HG02973 (cell line): ENCODE results near the gene HOOK1.
A peak's percentile ranks its signal among the peaks of the same experiment; 100 is the strongest.

ENCODE experiments used
- ATAC-seq: cut with Tn5 transposase; IDR thresholded peaks from one replicate; pipeline ENCODE4 v1.9.1; 2021; ENCODE audit warnings: moderate library complexity; ENCODE audit not compliant: unreplicated experiment

The HOOK1 gene

GRCh38 chr1:59814901-59815825, at the start of gene HOOK1:
Gene HOOK1 (plus strand): TSS chr1:59814949. CDS start chr1:59815118, 169 bp downstream.
- peak; percentile 30 for ATAC-seq

- ATAC-seq, result no peak
Observed at GRCh38 chr1:59765011-59765730, 49.6 kb upstream of the HOOK1 start.

GRCh38 chr1:59766227-59766855, 48.4 kb upstream of the HOOK1 start:
- no peak for ATAC-seq

- no peak for ATAC-seq
Observed at GRCh38 chr1:59767119-59767518, 47.6 kb upstream of the HOOK1 start.

- ATAC-seq, result no peak
Observed at GRCh38 chr1:59768792-59769735, 45.7 kb upstream of the HOOK1 start.

DNA sequence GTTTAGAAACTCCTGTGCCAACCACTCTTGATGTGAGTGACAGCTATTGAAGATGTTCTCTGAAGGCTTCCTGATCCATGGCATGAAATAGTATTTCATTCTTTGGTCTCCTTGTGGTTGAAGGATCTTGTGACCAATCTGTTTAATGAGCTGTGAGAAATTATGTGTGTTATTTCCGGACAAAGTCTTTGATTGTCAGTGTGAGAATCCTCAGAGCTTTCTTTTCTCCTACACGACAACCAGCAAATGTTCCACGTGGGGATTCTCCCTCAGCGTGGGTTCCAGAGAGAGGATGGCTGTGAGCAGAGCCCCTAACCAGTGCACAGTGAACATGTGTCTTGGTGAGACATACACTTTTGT, 45.0 kb upstream of the HOOK1 start:
- ATAC-seq, result no peak

DNA sequence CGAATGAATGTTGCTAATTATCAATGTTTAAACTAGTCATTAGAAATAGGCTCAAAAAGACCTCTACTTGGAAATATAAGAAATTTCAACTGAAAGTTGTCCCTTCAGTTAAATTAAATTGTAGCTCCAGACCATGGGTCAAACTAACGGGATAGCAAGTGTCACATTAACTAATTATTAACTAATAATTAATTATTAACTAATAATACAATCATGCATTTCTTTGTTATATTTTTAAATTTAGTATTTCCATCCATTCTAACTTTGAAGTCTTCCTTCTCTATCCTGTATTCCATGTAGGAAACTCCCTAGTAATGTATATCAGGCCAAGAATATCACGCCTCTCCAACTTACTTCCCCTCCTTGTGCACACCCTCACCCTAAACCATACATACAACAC, 43.4 kb upstream of the HOOK1 start:
- no peak for ATAC-seq

DNA sequence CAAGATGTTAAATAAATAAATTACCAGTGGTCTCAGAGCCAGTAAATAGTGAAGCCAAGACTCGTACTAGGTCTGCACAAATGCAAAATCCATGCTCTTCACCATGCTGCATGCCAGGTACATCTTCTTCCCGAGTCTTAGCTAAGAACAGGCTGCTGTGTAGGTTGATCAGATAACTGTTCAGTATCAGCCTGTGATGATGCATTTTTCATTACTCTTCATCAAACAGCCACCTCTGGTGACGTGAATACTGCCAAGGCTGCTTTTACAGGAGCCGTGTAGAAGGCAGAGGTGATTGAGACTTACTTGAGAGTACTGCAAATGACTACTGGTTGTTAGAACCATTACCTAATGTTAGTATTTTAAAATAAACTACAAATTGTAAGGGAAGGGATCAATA, 39.3 kb upstream of the HOOK1 start:
- no peak for ATAC-seq

GRCh38 chr1:59776960-59777852, 37.5 kb upstream of the HOOK1 start:
- ATAC-seq, result no peak

- ATAC-seq, result no peak
Observed at GRCh38 chr1:59779949-59780348, 34.8 kb upstream of the HOOK1 start.

DNA sequence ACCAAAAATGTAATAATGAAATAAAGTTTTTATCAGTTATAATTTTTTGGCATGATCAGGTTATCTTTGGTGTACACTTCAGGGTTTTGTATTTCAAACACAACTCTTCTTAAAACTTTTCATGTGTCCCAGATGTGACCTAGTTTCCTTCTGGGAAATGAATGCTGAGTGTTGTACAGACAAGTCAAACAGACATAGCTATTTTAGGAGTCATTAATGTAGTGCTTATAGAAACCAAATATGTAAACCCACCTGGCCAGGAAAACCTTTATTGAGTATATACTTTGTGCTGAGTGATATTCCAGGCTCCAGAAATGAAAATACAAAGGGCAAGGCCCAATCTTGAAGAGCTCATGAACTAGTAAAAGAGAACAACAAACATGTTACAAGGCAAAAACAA, 25.9 kb upstream of the HOOK1 start:
- no peak for ATAC-seq

DNA sequence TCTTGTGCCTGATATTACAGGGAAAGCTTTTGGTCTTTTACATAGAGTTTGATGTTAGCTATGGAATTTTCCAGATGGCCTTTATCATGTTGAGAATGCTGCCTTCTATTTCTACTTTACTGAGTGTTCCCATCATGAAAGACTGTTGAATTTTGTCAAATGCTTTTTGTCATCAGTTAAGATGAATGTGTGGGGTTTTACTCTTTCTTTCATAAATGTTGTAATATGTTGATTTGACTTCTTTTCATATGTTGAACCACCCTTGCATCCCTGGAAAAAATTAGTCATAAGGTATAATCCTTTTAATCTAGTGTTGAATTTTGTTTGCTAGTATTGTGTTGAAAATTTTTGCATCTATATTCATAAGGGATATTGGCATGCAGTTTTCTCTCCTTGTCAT, 16.1 kb upstream of the HOOK1 start:
- no peak for ATAC-seq

DNA sequence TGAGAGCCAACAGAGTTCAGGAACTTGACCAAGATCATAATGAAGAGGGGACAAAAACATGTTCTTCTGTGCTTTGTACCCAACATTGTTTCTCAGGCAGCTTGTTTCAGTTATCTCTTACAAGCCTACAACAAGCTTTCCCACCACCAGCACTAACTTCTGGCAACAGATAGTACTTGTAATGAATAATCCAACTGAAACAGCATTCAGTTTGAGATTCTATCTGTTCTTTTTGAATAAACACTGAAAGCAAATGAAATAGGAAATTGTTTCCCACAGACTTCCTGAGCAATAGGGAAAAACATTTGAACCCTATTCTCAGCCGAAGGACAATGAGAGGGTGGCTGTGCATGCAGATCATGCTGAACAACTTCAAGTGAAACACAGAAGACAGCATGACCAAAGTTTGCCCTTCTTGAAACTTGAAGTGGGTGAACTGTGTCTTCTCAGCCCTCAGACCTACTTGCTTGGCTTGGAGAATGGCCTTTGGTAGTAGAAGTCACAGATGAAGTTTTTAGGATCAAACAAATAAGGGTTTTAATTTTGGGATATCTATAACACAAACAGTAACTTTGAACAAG, 11.2 kb upstream of the HOOK1 start:
- ATAC-seq, result no peak

DNA sequence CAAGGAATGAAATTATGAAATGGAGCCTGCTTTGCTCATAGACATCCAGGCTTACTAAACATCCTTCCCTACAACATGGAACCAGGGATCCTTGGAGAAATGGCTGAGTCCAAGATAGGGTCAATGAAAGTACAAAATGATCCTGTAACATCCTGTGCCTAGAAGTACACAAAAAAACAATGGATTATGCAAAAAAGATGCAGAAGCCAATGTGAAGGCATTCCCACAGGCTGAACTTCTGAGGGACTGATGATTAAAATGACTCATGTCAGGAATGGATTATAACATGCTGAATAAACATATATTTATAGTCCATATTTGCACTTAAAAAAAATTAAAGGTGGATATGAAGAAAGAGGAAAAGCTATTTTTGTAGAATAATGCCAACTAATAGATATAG, 10.4 kb upstream of the HOOK1 start:
- ATAC-seq, result no peak

DNA sequence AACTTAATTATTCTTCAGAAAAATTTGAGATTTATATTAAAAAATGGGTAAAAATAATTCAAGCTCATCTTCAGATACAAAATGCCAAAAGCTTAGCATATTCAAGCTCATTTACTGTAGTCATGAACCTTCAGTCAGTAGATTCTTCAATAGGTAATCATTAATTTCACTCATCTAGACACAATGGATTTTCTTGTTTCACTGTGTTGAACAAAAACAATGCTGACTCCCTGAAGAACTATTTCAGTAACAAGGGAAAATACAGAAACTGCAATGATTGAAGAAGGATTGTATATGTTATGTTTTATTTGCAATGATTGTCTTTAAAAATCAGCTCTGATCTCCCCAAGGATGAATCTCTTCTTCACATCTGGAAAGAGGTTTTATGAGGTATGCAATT, 9.2 kb upstream of the HOOK1 start:
- no peak for ATAC-seq

DNA sequence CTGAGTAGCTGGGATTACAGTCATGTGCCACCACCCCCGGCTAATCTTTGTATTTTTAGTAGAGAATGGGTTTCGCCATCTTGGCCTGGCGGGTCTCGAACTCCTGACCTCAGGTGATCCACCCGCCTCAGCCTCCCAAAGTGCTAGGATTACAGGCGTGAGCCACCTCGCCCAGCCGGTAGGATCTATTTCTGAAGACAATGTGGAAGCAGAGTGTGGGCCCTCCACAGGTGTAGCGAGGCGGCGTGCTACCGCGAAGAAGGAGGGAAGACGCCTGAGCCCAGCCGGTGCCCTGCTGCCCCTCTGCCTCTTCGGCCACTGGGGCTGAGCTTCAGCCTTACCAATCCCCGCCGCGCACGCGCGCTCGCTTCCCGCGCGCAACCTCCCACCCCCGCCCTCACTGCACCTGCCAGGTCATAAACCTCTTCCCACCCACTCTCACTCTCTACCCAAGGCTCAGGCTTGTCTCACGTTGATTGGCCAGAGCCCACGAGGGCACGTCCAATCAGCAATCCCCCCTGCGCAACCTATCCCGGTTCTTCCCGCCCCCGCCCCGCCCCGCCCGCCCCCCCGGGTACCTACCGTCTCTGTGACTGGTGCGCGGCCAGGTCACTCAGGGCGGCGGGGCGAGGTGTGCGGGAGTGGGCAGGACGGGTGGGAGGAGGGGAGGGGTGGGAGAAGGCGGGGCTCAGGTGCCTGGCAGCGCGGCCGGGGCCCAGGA, 409 bp upstream of the HOOK1 start:
- ATAC-seq, result peak; percentile 95

DNA sequence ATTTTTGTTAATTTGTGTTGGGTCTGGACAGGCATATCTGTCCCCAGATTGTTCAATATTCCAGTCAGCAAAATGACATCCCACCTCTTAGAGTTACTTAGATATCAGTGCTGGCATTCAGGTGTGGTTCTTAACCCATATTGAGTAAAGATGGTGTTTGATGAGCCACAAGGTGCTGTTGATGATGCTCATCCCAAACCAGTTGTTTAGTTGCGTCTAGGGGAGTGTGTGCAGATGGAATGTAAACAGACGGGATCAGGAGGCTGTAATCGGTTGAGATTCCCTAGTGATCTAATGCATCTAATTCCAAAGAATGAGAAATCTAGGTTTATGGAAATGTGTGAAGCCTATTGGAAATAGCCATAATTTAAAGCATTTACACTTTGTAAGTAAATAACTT, 1.1 kb downstream of the HOOK1 start:
- no peak for ATAC-seq

DNA sequence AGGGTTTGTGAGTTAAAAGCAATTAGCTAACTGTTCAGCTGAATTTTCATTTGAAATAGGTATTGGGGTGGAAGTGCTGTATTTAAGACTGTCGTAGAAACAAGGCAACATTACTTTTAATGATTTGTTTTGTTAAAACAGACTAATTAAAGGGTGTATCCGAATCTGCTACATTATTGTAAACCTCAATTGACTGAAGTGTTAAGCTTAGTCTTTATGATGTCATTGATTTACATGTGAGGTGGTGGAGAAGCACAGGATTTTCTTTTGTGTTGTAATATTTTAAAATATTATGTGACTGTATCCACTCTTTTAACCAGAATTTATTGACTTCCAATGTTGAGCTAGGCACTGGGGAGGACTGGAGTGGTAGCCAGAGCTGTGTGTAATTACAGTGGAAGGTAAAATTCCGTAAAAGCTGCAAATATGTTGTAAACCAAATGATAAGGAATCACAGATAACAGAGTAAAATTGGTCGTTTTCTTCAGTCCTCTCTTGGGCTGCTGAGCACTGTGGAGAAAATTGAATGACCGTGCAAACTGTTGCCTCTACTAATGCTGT, 1.6 kb downstream of the HOOK1 start:
- no peak for ATAC-seq
